ENCODE results near the gene TPRN. TPM values are rescaled to one million over a fixed set of nuclear protein-coding genes. Genes with fewer than 3 reads are reported as not detected.
A peak's percentile ranks its signal among the peaks of the same experiment; 100 is the strongest.

The TPRN gene
- total and polyA plus RNA-seq, 9 of the 15 experiments (the other 6 are each of a cell fraction or from before 2014, with no cell fraction given): 0.31 to 31.9 (median 4.4) TPM

- POLR2A ChIA-PET: interaction anchor here (0.6 to 1.6 kb wide), 8 partner anchors 9 to 128 kb away, joined by 3 to 5 read pairs (median 4); partner anchors contain the start of gene TUBB4B
- 24% methylated on average over 19 of the region's 22 CpGs for WGBS (ENCODE audit: insufficient coverage, low coverage, missing lambda C conversion rate)
- in situ Hi-C loops (cut with MboI): no loop called here
- ATAC-seq: no peak
- peak in 1 of 4 experiments; percentile 10 for DNase-seq (ENCODE audit: extremely low read depth in 1 of 4, low spot score in 3 of 4)
- Histone ChIP-seq H3K9me1 (ENCODE audit: control insufficient read depth, insufficient read depth, low read length) (no peaks in the 10 kb centered on the region), H3K36me3 (ENCODE audit: control insufficient read depth, insufficient read depth, low read length) (no peaks in the 10 kb centered on the region), H2AFZ (ENCODE audit: low read depth, low read length) (no peak overlapping the region), H3K27ac (ENCODE audit: extremely low read depth, low read depth, low read length) (no peak overlapping the region), H4K20me1 (replicated peaks; ENCODE audit: control insufficient read depth, insufficient read depth, low read length) (peaks cover 3% of the 10 kb centered on the region; the same call in 1 of the 2 replicates), H3K27me3 (ENCODE audit: control insufficient read depth in 2 of 2, insufficient read depth in 2 of 2, low read length in 2 of 2) (peaks cover 22 to 33% of the 10 kb centered on the region in 2 experiments; a peak in 4 of 5 replicates), H3K9me3 (replicated peaks; ENCODE audit: control insufficient read depth, insufficient read depth, low read depth, low read length) (no peaks in the 10 kb centered on the region), H3K4me2 (ENCODE audit: insufficient read depth, low read length) (no peak overlapping the region), H3K9ac (ENCODE audit: insufficient read depth in 1 of 2, low read depth in 2 of 2, low read length in 2 of 2) (peak overlapping the region in 1 of 2 experiments; percentile 9; a peak in 2 of 4 replicates), H3K79me2 (ENCODE audit: control insufficient read depth, insufficient read depth, low read length) (no peaks in the 10 kb centered on the region), H3K4me3 (no peak overlapping the region), H3K4me1 (replicated peaks in 1 of 2; ENCODE audit: control insufficient read depth in 2 of 2, insufficient read depth in 2 of 2, low read length in 2 of 2) (peaks cover 0 to 93% of the 10 kb centered on the region in 2 experiments; a peak in 2 of 5 replicates)
- intact Hi-C loops (cut with micrococcal nuclease): no loop called here
- no TSS peak for BruUV-seq (replicated peaks)
- FAIRE-seq: no peak
- CTCF ChIA-PET (ENCODE audit: low intra/inter-chr PET ratio): no interaction called here
- TF ChIP-seq, protein P1, sequence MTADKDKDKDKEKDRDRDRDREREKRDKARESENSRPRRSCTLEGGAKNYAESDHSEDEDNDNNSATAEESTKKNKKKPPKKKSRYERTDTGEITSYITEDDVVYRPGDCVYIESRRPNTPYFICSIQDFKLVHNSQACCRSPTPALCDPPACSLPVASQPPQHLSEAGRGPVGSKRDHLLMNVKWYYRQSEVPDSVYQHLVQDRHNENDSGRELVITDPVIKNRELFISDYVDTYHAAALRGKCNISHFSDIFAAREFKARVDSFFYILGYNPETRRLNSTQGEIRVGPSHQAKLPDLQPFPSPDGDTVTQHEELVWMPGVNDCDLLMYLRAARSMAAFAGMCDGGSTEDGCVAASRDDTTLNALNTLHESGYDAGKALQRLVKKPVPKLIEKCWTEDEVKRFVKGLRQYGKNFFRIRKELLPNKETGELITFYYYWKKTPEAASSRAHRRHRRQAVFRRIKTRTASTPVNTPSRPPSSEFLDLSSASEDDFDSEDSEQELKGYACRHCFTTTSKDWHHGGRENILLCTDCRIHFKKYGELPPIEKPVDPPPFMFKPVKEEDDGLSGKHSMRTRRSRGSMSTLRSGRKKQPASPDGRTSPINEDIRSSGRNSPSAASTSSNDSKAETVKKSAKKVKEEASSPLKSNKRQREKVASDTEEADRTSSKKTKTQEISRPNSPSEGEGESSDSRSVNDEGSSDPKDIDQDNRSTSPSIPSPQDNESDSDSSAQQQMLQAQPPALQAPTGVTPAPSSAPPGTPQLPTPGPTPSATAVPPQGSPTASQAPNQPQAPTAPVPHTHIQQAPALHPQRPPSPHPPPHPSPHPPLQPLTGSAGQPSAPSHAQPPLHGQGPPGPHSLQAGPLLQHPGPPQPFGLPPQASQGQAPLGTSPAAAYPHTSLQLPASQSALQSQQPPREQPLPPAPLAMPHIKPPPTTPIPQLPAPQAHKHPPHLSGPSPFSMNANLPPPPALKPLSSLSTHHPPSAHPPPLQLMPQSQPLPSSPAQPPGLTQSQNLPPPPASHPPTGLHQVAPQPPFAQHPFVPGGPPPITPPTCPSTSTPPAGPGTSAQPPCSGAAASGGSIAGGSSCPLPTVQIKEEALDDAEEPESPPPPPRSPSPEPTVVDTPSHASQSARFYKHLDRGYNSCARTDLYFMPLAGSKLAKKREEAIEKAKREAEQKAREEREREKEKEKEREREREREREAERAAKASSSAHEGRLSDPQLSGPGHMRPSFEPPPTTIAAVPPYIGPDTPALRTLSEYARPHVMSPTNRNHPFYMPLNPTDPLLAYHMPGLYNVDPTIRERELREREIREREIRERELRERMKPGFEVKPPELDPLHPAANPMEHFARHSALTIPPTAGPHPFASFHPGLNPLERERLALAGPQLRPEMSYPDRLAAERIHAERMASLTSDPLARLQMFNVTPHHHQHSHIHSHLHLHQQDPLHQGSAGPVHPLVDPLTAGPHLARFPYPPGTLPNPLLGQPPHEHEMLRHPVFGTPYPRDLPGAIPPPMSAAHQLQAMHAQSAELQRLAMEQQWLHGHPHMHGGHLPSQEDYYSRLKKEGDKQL (CRISPR knock-in tag; IDR thresholded peaks at IDR 0.05; ENCODE audit: borderline replicate concordance): no peak
- TF ChIP-seq ZNF224 (CRISPR knock-in tag; IDR thresholded peaks at IDR 0.05): no peak
- TF ChIP-seq, protein P2, sequence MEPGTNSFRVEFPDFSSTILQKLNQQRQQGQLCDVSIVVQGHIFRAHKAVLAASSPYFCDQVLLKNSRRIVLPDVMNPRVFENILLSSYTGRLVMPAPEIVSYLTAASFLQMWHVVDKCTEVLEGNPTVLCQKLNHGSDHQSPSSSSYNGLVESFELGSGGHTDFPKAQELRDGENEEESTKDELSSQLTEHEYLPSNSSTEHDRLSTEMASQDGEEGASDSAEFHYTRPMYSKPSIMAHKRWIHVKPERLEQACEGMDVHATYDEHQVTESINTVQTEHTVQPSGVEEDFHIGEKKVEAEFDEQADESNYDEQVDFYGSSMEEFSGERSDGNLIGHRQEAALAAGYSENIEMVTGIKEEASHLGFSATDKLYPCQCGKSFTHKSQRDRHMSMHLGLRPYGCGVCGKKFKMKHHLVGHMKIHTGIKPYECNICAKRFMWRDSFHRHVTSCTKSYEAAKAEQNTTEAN (CRISPR knock-in tag; IDR thresholded peaks at IDR 0.05): no peak
- TF ChIP-seq SREBF1 (IDR thresholded peaks at IDR 0.05; ENCODE audit: borderline replicate concordance, low read depth, low read length): no peak
- TF ChIP-seq, protein P3, sequence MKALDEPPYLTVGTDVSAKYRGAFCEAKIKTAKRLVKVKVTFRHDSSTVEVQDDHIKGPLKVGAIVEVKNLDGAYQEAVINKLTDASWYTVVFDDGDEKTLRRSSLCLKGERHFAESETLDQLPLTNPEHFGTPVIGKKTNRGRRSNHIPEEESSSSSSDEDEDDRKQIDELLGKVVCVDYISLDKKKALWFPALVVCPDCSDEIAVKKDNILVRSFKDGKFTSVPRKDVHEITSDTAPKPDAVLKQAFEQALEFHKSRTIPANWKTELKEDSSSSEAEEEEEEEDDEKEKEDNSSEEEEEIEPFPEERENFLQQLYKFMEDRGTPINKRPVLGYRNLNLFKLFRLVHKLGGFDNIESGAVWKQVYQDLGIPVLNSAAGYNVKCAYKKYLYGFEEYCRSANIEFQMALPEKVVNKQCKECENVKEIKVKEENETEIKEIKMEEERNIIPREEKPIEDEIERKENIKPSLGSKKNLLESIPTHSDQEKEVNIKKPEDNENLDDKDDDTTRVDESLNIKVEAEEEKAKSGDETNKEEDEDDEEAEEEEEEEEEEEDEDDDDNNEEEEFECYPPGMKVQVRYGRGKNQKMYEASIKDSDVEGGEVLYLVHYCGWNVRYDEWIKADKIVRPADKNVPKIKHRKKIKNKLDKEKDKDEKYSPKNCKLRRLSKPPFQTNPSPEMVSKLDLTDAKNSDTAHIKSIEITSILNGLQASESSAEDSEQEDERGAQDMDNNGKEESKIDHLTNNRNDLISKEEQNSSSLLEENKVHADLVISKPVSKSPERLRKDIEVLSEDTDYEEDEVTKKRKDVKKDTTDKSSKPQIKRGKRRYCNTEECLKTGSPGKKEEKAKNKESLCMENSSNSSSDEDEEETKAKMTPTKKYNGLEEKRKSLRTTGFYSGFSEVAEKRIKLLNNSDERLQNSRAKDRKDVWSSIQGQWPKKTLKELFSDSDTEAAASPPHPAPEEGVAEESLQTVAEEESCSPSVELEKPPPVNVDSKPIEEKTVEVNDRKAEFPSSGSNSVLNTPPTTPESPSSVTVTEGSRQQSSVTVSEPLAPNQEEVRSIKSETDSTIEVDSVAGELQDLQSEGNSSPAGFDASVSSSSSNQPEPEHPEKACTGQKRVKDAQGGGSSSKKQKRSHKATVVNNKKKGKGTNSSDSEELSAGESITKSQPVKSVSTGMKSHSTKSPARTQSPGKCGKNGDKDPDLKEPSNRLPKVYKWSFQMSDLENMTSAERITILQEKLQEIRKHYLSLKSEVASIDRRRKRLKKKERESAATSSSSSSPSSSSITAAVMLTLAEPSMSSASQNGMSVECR (CRISPR knock-in tag; IDR thresholded peaks at IDR 0.05): no peak
- no peak for TF ChIP-seq KAT2B (IDR thresholded peaks at IDR 0.05; ENCODE audit: low read depth, low read length)
- TF ChIP-seq NCOA1 (IDR thresholded peaks at IDR 0.05; ENCODE audit: low read depth): no peak
- no peak for TF ChIP-seq RBFOX2 (IDR thresholded peaks at IDR 0.05; ENCODE audit: low read depth, low read length)
- TF ChIP-seq ZNF586 (CRISPR knock-in tag; conservative IDR thresholded peaks at IDR 0.05): no peak
- TF ChIP-seq CAMTA2 (CRISPR knock-in tag; conservative IDR thresholded peaks at IDR 0.05): no peak
Measured at GRCh38 chr9:137171149-137171900, 29.2 kb downstream of the TPRN start.
